DOHH2 (cell line): ENCODE results near the gene NKAPL.

ENCODE experiments used
- H3F3A ChIP-seq: fragments of 200-600 bp; sonication (generic), shearing (Covaris generic); 2 replicates; pipeline ENCODE4 v1.6.0; 2016; ENCODE audit warnings: antibody characterized with exemption, mild to moderate bottlenecking; ENCODE audit not compliant: control insufficient read depth, insufficient read depth
- H3K27ac ChIP-seq: fragments of 200-600 bp; sonication (generic); 2 replicates; pipeline ENCODE4 v1.5.1; 2014; ENCODE audit warnings: low read depth, mild to moderate bottlenecking, low read length, moderate library complexity
- H3K27me3 ChIP-seq: fragments of 200-600 bp; sonication (generic); 2 replicates; pipeline ENCODE4 v1.6.1; 2014; ENCODE audit warnings: mild to moderate bottlenecking, low read length, mixed read lengths; ENCODE audit not compliant: control insufficient read depth
- H3K36me3 ChIP-seq: fragments of 200-600 bp; sonication (generic); 2 replicates; pipeline ENCODE4 v1.6.1; 2014; ENCODE audit warnings: mild to moderate bottlenecking, low read length, moderate library complexity, mixed read lengths; ENCODE audit not compliant: control insufficient read depth
- H3K4me1 ChIP-seq: fragments of 200-600 bp; sonication (generic); 2 replicates; pipeline ENCODE4 v1.6.1; 2014; ENCODE audit warnings: mild to moderate bottlenecking, low read length, mixed read lengths; ENCODE audit not compliant: control insufficient read depth
- H3K4me2 ChIP-seq: fragments of 200-600 bp; sonication (generic); 2 replicates; pipeline ENCODE4 v1.6.0; 2014; ENCODE audit warnings: mild to moderate bottlenecking, low read length, moderate library complexity
- H3K4me3 ChIP-seq: fragments of 200-600 bp; sonication (generic); 2 replicates; pipeline ENCODE4 v1.5.1; 2014; ENCODE audit warnings: mild to moderate bottlenecking, low read length, mixed read lengths
- H3K79me2 ChIP-seq: fragments of 200-600 bp; sonication (generic); 2 replicates; pipeline ENCODE4 v1.6.1; 2014; ENCODE audit warnings: mild to moderate bottlenecking, low read length, mixed read lengths; ENCODE audit not compliant: control insufficient read depth
- H3K9me2 ChIP-seq: fragments of 200-600 bp; sonication (generic); replicated peaks from 2 replicates; pipeline ENCODE4 v1.6.1; 2014; ENCODE audit warnings: mild to moderate bottlenecking, low read length, mixed read lengths; ENCODE audit not compliant: control insufficient read depth
- H3K9me3 ChIP-seq: fragments of 200-600 bp; sonication (generic); 2 replicates; pipeline ENCODE4 v1.6.1; 2014; ENCODE audit warnings: antibody characterized with exemption, low read length, mixed read lengths; ENCODE audit not compliant: control insufficient read depth, insufficient read depth
- H4K20me1 ChIP-seq: fragments of 200-600 bp; sonication (generic); 2 replicates; pipeline ENCODE4 v1.6.0; 2014; ENCODE audit warnings: low read depth, mild to moderate bottlenecking, antibody characterized with exemption, low read length, moderate library complexity; ENCODE audit not compliant: control insufficient read depth, insufficient read depth
- EZH2phosphoT487 ChIP-seq: fragments of 200-600 bp; sonication (generic); IDR thresholded peaks from 2 replicates; pipeline ENCODE4 v1.6.1; 2017; ENCODE audit warnings: borderline replicate concordance, mild to moderate bottlenecking, antibody characterized with exemption, low read length, moderate library complexity, mixed read lengths
- TF ChIP-seq, protein P1 (sequence below): fragments of 200-600 bp; sonication (generic); IDR thresholded peaks from one replicate; pipeline ENCODE4 v1.5.1; 2014; ENCODE audit warnings: antibody characterized with exemption, mild to moderate bottlenecking, low read depth, low read length; ENCODE audit not compliant: poor library complexity, severe bottlenecking

Gene NKAPL

DNA sequence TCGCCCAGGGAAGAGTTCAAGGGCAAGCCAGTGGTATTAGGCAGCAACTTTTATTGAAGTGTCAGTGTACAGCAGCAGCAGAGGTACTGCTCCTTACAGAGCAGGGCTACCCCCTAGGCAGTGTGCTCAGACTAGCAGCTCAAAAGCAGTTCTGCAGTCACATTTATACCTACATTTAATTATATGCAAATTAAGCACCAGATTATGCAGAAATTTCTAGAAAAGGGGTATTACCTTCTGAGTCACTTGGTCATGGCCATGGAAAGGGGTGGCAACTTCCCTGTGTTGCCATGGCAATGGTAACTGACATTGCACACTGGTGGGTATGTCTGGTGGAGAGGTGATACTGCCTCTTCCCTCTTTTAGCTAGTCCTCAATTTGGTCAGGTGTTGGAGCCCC lies 5.0 kb upstream of the NKAPL start:
- no peak for TF ChIP-seq EZH2phosphoT487
- TF ChIP-seq, protein P1, sequence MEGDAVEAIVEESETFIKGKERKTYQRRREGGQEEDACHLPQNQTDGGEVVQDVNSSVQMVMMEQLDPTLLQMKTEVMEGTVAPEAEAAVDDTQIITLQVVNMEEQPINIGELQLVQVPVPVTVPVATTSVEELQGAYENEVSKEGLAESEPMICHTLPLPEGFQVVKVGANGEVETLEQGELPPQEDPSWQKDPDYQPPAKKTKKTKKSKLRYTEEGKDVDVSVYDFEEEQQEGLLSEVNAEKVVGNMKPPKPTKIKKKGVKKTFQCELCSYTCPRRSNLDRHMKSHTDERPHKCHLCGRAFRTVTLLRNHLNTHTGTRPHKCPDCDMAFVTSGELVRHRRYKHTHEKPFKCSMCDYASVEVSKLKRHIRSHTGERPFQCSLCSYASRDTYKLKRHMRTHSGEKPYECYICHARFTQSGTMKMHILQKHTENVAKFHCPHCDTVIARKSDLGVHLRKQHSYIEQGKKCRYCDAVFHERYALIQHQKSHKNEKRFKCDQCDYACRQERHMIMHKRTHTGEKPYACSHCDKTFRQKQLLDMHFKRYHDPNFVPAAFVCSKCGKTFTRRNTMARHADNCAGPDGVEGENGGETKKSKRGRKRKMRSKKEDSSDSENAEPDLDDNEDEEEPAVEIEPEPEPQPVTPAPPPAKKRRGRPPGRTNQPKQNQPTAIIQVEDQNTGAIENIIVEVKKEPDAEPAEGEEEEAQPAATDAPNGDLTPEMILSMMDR, result no peak
- Histone ChIP-seq H4K20me1 (no peaks in the 10 kb centered on the region), H3K27ac (no peak overlapping the region), H3K4me1 (peaks cover 17% of the 10 kb centered on the region), H3K4me3 (no peak overlapping the region), H3K9me2 (no peaks in the 10 kb centered on the region), H3F3A (no peaks in the 10 kb centered on the region), H3K4me2 (no peak overlapping the region), H3K27me3 (no peaks in the 10 kb centered on the region), H3K79me2 (peaks cover 24% of the 10 kb centered on the region), H3K9me3 (no peaks in the 10 kb centered on the region), H3K36me3 (peaks cover 10% of the 10 kb centered on the region)

DNA sequence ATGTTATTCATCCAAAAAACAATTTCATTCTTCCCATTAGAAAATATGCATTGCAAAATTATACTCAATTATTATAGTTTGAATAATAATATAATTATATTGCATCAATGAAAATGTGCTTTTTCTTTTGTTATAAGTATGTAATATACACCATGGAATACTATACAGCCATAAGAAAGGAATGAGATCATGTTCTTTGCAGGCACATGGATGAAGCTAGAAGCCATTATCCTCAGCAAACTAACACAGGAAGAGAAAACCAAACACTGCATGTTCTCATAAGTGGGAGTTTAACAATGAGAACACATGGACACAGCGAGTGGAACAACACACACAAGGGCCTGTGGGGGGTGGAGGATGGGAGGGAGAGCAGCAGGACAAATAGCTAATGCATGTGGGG lies 2.1 kb upstream of the NKAPL start:
- Histone ChIP-seq H3F3A (no peaks in the 10 kb centered on the region), H3K4me1 (peaks cover 10% of the 10 kb centered on the region)
- TF ChIP-seq, protein P1, result no peak
- no peak for TF ChIP-seq EZH2phosphoT487

DNA sequence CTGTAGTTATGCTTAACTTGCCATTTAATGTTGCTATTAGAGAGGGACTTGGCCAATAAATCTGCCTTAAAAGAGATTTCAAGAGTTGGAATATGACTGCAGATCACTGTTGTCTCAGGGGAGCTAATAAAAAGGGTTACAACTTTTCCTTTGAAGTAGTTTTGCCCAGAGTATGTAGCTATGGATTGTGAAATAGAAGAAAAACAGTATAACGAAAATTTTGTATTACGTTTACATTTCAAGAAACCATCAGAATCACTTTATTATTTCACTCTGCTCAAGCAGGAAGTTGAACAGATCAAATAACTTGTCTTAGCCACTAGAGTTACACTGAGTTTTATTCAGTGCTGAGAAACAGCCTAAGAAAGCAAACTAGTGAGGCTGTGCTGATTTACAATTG lies 4.8 kb downstream of the NKAPL start:
- Histone ChIP-seq H3K27me3 (no peaks in the 10 kb centered on the region), H3K9me2 (no peaks in the 10 kb centered on the region), H3K9me3 (no peaks in the 10 kb centered on the region), H3K4me2 (no peak overlapping the region), H3K79me2 (peaks cover 6% of the 10 kb centered on the region), H3K36me3 (no peaks in the 10 kb centered on the region), H3F3A (no peaks in the 10 kb centered on the region), H4K20me1 (no peaks in the 10 kb centered on the region), H3K4me3 (no peak overlapping the region), H3K27ac (no peak overlapping the region), H3K4me1 (peaks cover 22% of the 10 kb centered on the region)
- TF ChIP-seq, protein P1, result no peak
- no peak for TF ChIP-seq EZH2phosphoT487

More for the DNA sequence above, 2.1 kb upstream of the NKAPL start:
- no peak overlapping the region for H3K4me2 ChIP-seq
- H3K79me2 ChIP-seq, result peaks cover 4% of the 10 kb centered on the region
- no peaks in the 10 kb centered on the region; the same call in 1 of the 2 replicates for H3K36me3 ChIP-seq
- H3K27ac ChIP-seq, result no peak overlapping the region
- H4K20me1 ChIP-seq, result no peaks in the 10 kb centered on the region
- no peak overlapping the region for H3K4me3 ChIP-seq
- H3K9me2 ChIP-seq, result no peaks in the 10 kb centered on the region
- no peaks in the 10 kb centered on the region for H3K27me3 ChIP-seq
- H3K9me3 ChIP-seq, result no peaks in the 10 kb centered on the region
